GM18909 (cell line): Measurements from ENCODE around the gene SFSWAP.
"Not testable (repeated sequence)": the region's sequence is repeated elsewhere in the genome, so short reads cannot be mapped to it uniquely, and the experiment has no call there.

ENCODE experiments used
- ATAC-seq: cut with Tn5 transposase; IDR thresholded peaks from one replicate; pipeline ENCODE4 v1.9.1; 2021; ENCODE audit warnings: mild to moderate bottlenecking; ENCODE audit not compliant: unreplicated experiment, poor library complexity

Gene SFSWAP

DNA sequence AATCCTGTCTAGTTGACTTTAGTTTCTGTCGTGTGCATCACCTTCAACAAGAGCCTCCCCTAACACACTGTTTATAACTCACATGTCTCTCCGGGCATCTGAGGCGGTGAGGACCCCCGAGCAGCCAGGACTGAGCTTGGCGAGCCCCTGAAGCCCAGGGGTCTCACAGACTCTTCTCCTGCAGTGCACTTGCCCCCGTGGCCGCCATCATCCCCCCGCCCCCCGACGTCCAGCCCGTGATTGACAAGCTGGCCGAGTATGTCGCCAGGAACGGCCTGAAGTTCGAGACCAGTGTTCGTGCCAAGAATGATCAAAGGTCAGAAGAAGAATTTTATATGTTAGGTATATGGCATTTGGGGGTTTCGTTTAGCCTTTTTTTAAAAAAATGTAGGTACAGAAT lies 43.3 kb downstream of the SFSWAP start:
- no peak for ATAC-seq

DNA sequence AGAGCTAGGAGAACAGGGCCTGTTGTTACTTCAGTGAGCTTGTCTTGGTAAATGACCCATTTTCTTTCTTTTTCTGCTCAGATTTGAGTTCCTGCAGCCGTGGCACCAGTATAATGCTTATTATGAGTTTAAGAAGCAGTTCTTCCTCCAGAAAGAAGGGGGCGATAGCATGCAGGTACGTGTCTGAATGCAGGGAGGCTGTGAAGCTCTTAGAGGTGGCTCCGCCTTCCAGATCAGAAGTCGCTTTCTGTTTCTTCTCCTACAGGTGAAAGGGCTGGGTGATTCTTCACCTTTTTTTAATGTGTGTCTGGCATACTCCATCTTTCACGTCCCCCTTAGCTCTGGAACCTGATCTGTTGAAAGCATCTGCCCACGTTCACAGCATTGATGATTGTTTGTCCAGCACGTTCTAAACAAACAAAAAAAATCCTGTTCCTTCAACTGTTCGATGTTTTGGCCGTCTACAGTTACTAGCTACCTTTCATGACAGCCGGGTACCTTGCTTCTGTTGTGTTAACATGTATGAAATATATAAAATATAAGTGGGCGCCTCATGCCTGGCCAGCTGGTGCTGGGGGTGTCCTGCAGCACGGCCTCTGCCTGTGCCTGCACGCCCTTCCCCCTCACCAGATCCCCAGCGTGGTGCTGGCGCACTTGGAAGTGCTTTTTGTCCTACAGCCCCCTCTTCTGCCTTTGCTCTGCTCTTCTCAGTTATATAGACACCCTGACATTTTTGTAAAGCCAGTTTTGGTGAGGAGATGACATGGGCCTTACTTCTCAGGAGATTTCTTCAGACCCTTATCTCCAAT lies 44.6 kb downstream of the SFSWAP start:
- no peak for ATAC-seq

DNA sequence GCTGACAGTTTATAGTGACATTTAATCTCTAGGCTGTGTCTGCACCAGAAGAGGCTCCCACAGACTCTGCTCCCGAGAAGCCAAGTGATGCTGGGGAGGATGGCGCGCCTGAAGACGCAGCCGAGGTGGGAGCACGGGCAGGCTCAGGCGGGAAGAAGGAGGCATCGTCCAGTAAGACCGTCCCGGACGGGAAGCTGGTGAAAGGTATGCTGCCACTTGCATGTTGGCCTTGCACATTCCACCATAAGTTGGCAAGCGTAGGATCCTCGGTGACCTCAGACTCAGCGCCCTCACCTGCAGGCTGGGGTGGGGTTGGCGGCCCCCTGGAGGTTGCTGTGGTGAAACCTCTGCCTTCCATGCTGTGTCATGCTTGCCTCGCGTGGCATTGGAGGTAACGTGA lies 45.6 kb downstream of the SFSWAP start:
- ATAC-seq: no peak

DNA sequence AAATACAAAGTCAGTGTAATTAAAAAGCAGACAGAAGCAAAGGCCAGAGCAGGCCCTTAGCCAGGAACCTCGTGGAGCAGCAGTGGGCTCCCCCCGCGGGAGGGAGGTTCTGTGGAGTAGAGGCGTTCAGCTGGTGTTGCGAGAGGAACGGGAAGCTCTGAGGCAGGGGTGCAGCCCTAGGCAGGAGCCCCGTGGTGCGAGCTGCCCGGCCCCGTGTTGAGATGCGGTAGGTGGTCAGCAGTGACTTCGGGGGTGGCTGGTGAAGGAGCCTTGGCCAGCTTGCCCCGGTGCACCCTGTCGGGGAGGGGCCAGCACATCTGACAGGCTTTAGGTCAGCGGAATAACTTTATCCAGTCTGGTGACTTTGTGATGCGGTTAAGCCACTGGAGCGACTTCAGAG lies 46.2 kb downstream of the SFSWAP start:
- no peak for ATAC-seq

DNA sequence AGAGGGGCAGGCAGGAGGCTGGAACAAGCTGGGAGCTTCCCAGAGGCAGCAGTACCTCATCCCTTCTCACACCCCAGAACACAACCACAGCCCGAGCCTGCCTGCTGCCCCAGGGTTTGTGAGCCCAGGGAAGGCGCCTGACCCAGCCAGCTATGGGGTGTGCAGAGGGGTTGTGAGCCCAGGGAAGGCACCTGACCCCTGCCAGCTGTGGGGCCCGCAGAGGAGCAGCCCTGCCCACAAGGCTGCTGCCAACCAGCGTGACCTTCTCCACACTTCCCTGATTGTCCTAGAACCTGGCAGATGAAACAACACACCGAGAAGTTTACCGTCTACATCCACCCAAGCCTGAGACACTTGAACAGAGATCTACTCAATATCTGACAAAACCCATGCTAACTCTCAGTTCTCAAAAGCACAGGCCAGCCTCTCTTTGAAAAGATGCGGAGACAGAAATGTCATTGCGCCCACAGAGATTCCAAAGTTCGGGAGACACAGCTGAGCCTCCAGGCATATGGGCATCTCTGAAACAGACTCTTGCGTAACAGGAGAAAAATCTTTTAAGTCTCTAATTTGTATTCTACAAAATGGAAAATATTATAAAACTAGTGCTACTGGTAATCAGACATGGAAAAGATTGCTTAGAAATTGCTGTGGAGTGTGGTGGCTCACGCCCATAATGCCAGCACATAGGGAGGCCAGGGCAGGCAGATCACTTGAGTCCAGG lies 47.3 kb downstream of the SFSWAP start:
- no peak for ATAC-seq

DNA sequence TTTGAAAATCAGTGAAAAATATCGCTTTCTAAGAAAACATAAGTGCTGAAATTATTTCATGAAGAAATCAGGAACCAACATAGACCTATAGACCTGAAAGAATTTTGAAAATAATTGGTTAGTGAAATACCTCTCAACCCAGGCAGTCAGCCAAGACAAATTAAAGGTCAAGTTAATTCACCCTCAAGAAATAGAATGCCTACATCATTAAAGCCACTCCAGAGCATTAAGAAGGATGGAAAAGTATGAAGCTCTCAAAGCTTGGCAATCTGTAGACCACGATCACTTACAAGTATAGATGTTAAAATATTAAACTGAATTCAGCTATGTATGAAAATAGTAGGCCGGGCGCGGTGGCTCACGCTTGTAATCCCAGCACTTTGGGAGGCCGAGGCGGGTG lies 48.3 kb downstream of the SFSWAP start:
- no peak for ATAC-seq

DNA sequence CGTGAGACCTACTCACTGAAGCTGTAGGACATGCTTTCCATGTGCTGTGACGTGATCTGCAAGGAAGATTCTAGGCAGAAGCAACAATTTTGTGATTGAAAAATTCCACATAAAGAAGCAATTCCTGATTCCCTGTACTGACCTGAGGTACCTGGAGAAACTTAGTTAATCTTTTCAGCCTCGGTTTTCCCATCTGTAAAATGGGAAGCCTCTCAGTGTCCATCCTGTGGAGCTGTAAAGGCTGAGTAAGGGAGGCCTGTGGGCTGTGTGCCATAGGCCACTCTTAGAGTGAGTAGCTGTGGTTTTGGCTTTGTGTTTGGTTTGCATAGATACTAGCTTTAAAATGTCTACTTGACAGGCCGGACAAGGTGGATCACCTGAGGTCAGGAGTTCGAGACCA lies 50.7 kb downstream of the SFSWAP start:
- ATAC-seq: no peak

DNA sequence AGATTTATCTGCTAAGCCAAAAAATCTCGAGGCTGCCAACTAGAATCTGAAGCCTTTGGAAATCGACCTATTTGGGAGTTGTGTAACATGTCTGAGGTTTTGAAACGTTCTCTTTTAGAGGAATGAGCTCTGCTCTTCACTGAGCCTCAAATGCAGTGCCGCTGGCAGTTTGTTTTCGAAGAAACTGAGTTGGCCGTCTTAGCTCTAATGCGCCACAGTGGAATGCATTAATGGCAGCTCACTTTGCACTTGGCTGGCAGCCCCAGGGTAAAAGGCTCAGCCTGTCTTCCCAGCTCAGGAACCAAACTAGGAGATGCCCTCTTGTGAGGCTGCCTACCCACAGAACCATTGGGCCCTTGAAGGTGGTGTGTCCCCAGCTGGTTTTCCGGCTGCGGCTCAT lies 53.8 kb downstream of the SFSWAP start:
- ATAC-seq: no peak

DNA sequence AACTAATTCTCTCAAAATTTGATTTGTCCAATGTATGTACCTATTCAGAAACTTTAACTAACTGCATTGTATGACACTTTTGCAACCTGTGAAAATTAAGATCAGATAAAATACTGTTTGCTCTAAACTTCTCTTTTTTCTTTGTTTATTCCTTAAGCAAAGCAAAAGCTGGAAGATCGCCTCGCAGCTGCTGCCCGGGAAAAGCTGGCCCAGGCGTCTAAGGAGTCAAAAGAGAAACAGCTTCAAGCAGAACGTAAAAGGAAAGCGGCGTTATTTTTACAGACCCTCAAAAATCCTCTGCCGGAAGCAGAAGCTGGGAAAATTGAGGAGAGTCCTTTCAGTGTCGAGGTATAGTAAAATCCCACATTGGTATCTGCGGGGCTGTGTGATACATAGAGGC lies 55.1 kb downstream of the SFSWAP start:
- no peak for ATAC-seq

DNA sequence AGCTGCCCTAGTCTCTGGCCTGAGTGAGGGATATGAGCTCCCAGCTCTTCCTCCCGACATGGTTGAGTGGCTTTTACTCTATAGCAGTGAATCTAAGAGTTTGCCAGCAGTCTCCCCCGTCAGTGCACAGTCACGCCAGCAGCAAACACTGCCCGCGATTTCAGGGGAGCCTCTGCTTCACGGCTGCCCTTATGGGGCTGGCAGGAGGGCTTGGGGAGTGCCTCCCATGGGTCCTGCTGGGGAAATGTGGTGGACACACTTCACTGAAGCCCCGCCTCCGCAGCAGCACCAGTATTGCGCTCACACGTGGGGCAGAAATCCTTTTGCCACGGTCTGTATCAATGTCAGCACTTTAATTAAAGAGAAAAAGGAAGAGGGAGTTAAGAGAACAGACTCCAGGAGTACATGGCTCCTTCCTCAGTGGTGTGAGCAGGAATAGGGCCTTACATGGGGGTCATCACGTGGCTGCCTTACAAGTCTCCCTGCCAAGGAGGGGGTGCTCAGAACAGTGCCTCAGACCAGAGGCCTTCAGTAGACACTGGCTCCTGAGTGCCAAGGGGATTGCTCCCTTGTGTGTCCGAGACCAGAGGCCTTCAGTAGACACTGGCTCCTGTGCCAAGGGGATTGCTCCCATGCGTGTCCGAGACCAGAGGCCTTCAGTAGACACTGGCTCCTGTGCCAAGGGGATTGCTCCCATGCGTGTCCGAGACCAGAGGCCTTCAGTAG lies 55.7 kb downstream of the SFSWAP start:
- ATAC-seq: no peak

DNA sequence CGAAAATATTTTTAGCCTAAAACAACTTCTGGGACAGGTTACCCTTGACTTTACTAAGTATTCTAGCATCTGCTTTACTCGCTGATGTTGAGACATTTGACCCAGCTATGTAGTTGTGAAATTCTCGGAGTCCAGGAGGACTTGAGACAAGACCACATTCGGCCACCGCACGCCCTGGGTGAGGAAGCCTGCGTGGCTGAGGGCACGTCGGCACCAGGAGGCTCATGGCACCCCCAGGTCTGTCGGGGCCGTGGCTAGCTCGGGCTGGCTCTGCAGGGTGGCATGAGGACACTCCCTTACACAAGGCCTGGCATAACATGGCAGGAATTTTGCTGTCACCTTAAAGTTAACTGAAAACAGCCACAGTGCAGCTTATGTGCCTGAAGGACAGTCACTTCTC lies 59.2 kb downstream of the SFSWAP start:
- ATAC-seq: no peak

DNA sequence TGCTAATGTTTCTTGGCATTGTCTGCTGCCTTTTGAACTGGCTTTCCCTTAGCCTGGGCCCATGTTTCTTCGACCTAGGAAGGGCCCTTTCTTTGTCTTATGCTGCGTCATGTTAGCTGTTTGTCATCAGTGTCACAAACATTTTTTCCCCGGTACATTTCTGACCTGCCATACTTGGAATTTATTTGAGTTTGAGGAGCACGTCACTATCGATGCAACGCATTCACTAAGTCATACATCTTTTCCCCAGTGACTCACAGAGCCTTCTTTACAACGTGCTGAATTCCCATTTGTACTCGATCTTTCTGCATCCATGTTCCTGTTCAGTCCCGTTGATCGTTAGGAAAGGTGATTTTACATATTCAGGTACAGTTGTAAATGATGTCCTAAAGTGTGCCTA lies 61.1 kb downstream of the SFSWAP start:
- no peak for ATAC-seq

DNA sequence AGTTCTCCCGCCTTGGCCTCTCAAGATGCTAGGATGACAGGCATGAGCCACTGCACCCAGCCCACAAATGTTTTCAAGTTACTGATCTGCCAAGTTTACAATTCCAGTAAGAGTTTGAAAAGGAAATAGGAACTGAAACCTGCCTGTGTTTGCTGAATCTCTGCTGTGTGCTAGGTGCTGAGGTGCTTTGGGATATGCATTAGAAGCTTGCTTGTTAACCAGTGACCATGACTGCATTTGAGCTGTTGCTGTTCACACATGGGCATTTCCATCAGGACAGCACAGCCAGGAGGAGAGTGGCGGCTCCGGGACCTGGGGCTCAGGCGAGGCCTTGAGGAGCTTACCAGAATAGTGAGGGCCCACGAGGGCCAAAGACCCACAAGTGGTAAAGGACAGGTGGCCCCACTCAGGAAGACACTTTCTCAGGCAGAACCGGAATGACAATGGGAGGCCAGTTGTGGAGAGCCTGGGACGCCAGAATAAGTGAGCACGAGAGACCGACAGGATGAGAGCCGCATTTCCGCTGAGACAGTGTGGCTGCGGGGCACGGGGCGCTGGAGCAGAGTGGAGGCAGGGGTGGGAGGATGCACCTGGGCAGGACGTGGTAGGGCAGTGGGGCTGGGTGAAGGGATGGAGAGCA lies 62.8 kb downstream of the SFSWAP start:
- peak; percentile 78 for ATAC-seq

DNA sequence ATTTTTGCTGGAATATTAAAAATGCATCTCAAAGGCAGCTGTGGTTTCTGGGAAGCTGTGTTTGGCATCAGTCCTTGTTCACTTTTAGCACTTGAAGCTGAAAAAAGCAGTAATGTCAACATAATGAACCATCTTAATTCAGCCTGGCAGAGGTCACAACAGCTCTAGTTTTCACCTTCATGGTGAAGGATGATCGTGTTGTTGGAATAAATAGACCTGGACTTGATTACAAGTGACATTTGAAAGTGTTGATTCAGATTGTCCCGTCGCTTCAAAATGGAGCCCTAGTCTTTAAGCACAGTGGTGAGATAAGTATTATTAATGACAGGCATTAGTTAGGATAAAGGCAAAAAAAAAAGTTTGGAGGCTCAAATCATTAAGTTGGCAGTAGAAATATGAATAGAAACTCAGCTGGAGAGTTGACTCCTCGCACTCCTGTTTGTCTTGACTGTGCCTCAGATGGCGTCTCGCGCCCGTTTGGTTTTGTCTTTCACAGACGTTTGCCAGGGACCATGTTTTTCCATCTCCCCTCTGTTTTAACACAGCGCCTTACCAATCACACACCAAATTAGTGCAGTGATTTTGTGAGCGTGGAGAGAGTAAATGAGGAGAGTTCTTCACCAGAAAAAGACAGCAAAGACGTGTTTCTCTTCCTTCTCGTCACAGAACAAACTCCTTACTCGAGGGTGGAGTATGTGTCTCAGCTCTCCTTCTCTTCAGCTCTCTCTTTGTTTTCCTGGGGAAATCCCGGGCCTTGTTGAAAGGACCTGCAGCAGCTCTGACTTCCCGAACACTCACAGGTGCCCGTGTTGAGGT lies 63.9 kb downstream of the SFSWAP start:
- no peak for ATAC-seq

DNA sequence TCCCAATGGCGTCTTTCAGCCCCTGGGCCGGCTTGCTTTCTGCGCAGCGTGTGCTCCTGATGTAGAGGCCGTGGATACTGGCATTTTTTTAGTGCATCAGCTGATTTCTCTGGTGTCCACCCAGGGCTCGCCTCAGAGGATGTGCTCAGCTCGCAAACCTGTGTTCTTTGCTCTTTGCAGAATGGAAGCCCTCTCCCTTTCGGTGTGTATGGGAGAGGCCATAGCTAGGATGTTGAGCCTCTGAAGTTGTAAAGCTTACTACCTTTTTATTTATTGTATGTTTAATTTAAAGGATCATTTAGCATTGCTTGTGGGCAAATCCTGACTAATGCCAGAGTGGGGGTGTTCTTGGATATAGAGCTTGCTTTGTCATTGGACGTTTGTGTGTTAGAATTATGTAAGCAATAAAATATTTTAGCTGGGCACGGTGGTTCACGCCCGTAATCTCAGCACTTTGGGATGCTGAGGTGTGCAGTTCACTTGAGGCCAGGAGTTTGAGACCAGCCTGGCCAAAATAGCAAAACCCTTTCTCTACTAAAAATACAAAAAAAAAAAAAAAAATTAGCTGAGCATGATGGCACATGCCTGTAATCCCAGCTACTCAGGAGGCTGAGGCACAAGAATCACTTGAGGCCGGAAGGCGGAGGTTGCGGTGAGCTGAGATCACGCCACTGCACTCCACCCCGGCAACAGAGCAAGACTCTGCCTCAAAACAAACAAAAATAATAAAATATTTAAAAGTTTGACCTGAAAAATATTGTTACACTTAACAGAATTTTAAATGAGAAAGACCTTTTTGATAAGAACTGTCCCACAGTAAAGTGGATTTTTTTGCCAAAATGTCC lies 64.7 kb downstream of the SFSWAP start:
- no peak for ATAC-seq

DNA sequence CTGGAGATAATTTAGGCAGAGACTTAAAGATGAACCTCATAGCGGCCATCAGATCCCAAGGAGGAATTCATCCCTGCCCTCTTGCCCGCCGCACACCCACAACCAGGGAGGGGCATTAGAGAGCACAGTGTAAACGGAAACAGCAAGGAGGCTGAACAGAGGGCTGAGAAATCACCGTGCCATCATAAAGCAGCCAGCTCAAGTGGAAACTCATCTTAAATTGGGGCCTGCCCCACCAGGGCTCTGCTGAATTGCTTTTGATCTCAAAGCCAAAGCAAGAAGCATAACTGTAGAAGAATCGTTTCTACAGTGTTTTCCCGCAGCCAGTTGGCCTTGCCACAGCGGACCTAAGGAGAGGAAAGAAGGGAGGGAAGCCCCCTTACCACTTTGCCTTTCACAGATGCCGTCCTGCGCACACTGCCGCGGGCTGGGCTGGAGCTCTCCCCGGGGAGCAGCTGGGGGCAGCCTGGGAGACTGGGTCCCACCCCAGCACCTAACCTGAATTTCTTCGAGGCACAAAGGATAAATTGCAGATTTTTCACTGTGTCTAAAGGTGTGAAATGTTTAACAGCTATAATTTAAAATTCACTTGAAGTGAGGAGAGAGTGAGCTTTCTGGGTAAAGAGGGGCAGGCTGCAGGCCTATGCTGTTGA lies 65.5 kb downstream of the SFSWAP start:
- no peak for ATAC-seq

DNA sequence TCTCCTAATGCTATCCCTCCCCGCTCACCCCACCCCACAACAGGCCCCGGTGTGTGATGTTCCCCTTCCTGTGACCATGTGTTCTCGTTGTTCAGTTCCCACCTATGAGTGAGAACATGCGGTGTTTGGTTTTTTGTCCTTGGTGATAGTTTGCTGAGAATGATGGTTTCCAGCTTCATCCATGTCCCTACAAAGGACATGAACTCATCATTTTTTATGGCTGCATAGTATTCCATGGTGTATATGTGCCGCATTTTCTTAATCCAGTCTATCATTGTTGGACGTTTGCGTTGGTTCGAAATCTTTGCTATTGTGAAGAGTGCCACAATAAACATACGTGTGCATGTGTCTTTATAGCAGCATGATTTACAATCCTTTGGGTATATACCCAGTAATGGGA lies 66.4 kb downstream of the SFSWAP start:
- ATAC-seq: not testable (repeated sequence)

DNA sequence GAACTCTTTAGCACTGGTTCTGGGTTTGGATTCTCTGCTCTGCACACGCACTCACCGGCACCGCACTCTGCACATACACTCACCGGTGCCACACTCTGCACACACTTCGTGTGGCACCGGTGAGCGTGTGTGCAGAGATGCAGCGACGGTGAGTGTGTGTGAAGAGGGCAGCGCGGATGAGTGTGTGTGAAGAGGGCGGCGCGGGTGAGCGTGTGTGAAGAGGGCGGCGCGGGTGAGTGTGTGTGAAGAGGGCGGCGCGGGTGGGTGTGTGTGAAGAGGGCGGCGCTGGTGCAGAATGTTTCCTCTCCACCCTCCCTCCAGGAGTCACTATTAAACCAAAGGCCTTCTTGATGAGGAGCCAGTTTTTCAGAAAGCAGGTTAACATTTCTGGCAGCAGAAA lies 68.1 kb downstream of the SFSWAP start:
- ATAC-seq: no peak

DNA sequence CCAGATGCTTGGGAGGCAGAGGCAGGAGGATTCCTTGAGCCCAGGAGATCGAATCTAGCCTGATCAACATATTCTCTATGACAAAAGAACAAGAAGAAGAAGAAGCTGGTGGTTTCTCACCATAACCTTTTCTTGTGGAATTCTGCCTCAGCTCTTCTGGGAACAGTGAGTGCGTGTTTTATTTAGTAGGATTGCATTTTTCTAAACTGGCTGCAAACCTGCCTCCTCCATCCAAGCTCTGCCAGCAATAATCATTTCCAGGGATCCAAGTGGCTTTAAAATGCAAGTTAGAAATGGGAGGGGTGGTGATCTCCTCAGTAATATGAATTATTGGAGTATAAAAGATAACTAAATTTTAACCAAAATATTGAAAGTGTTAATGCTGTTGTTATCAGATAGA lies 71.2 kb downstream of the SFSWAP start:
- no peak for ATAC-seq
